ENCODE data around the gene SCAI.
"Not testable (repeated sequence)": the region's sequence is repeated elsewhere in the genome, so short reads cannot be mapped to it uniquely, and the experiment has no call there.

Gene SCAI

GRCh38 chr9:125106285-125106893 is 36.9 kb downstream of the SCAI start:
- no peak for DNase-seq (ENCODE audit: low read depth)

GRCh38 chr9:125103770-125104460 is 39.4 kb downstream of the SCAI start:
- no peak for DNase-seq (ENCODE audit: low read depth)

GRCh38 chr9:125103021-125103420 is 40.3 kb downstream of the SCAI start:
- DNase-seq (ENCODE audit: low read depth) = no peak

GRCh38 chr9:125100822-125101221 is 42.5 kb downstream of the SCAI start:
- DNase-seq (ENCODE audit: low read depth) = no peak

GRCh38 chr9:125099816-125100215 is 43.5 kb downstream of the SCAI start:
- DNase-seq (ENCODE audit: low read depth) = no peak

- DNase-seq (ENCODE audit: low read depth) = no peak
Observed at GRCh38 chr9:125095821-125096443, 47.4 kb downstream of the SCAI start.

- DNase-seq (ENCODE audit: low read depth) = no peak
Observed at GRCh38 chr9:125091121-125091520, 52.2 kb downstream of the SCAI start.

- no peak for DNase-seq (ENCODE audit: low read depth)
Observed at GRCh38 chr9:125089331-125089730, 54.0 kb downstream of the SCAI start.

GRCh38 chr9:125088752-125089151 is 54.6 kb downstream of the SCAI start:
- no peak for DNase-seq (ENCODE audit: low read depth)

- no peak for DNase-seq (ENCODE audit: low read depth)
Observed at GRCh38 chr9:125085703-125086477, 57.4 kb downstream of the SCAI start.

- DNase-seq (ENCODE audit: low read depth) = not testable (repeated sequence)
Observed at GRCh38 chr9:125082197-125082596, 61.1 kb downstream of the SCAI start.

GRCh38 chr9:125080797-125081196 is 62.5 kb downstream of the SCAI start:
- DNase-seq (ENCODE audit: low read depth) = not testable (repeated sequence)

GRCh38 chr9:125079931-125080330 is 63.4 kb downstream of the SCAI start:
- no peak for DNase-seq (ENCODE audit: low read depth)

- DNase-seq (ENCODE audit: low read depth) = no peak
Observed at GRCh38 chr9:125075997-125076396, 67.3 kb downstream of the SCAI start.

- no peak for DNase-seq (ENCODE audit: low read depth)
Observed at GRCh38 chr9:125074976-125075375, 68.4 kb downstream of the SCAI start.

GRCh38 chr9:125066839-125067619 is 76.3 kb downstream of the SCAI start:
- no peak for DNase-seq (ENCODE audit: low read depth)

GRCh38 chr9:125061391-125061790 is 81.9 kb downstream of the SCAI start:
- no peak for DNase-seq (ENCODE audit: low read depth)

- DNase-seq (ENCODE audit: low read depth) = no peak
Observed at GRCh38 chr9:125049212-125050049, 93.9 kb downstream of the SCAI start.

GRCh38 chr9:125043631-125044030 is 99.7 kb downstream of the SCAI start:
- DNase-seq (ENCODE audit: low read depth) = no peak

GRCh38 chr9:125043148-125043547 is 100.2 kb downstream of the SCAI start:
- DNase-seq (ENCODE audit: low read depth) = no peak

GRCh38 chr9:125038166-125038565 is 105.2 kb downstream of the SCAI start:
- DNase-seq (ENCODE audit: low read depth) = no peak

Measured in stimulated activated CD8-positive, alpha-beta memory T cell treated with anti-CD3 and anti-CD28 coated beads, Interleukin-15, amount 100 ng/mL, for 1 hour (primary cell).